Fibroblast of lung (primary cell): ENCODE results near the gene CBFA2T3.

Experiments
- CTCF ChIP-seq, 2 donors: IDR thresholded peaks in 1 of 2; conservative IDR thresholded peaks in 1 of 2; 1 replicate in 1 of 2; 2 replicates in 1 of 2; pipeline ENCODE4 v1.5.1; 2011 to 2012; ENCODE audit warnings: low read length in 2 of 2, control low read depth in 1 of 2, inconsistent platforms in 1 of 2, low read depth in 1 of 2, mild to moderate bottlenecking in 1 of 2
- EZH2 ChIP-seq: IDR thresholded peaks from 2 replicates; pipeline ENCODE4 v1.5.1; 2012; ENCODE audit warnings: low read length, control low read depth, mild to moderate bottlenecking; ENCODE audit errors: missing control alignments

DNA sequence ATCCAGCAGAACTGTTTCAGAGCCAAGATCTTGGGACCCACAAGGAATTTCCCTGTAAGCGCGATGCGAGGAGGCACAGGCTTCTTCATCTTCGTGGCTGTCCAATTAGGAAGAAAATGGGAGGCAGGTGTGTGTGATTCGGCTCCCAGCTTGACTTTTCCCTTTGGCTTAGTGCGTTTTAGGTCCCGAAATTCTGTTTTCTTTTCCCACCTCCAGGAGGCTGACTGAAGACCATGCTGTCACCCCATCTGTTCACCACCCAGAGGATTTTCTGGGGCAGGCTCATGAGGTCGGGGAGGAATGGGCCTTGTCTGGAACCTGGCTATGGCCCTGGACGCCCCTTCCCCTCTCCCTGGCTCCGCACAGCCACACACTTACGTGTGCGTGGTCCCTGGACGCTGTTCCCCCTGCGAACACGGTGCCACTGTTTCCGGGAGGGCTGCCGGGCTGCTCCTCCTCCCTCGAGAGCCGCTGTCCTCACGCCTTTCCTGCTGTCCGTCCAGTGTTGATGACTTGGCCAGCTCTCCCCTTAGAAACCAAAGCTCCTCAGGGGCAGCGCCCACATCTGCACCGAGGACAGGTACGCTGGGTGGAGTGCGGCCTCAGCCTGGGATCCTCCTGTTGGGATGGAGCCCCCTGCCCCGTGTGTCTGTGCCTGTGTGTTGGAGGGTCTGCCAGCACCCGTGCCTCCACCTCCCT, 107.9 kb downstream of the CBFA2T3 start:
- no peak for TF ChIP-seq CTCF (conservative IDR thresholded peaks at IDR 0.05 in 1 of 2, IDR thresholded peaks at IDR 0.05 in 1 of 2; ENCODE audit: low read depth in 1 of 2, low read length in 2 of 2)
- TF ChIP-seq EZH2: no peak
